SK-N-SH (cell line): Measurements from ENCODE around the gene DTNA. TPM values are rescaled to one million over a fixed set of nuclear protein-coding genes. Genes with fewer than 3 reads are reported as not detected.
"Not testable (repeated sequence)": the region's sequence is repeated elsewhere in the genome, so short reads cannot be mapped to it uniquely, and the experiment has no call there.

Source experiments
- CTCF ChIA-PET: fragments of 300-600, 350-600 bp; formaldehyde crosslinking; extraction: SDS; loops from one replicate; lab custom pipeline; 2021; lab: Yijun Ruan, JAX
- POLR2A ChIA-PET: fragments of 350-600 bp; sonication (Branson Sonifier 250); formaldehyde crosslinking; extraction: SDS; loops from one replicate; lab custom pipeline; 2020; ENCODE audit warnings: antibody characterized with exemption, inconsistent platforms; lab: Yijun Ruan, JAX
- DNase-seq: peaks from one replicate; pipeline ENCODE4 v3.0.0; 2012
- H2AFZ ChIP-seq: fragments of 200-600 bp; sonication (generic); 2 replicates; pipeline ENCODE4 v1.8.1; 2016; ENCODE audit warnings: antibody characterized with exemption, mild to moderate bottlenecking, low read depth
- H3F3A ChIP-seq: fragments of 200-600 bp; sonication (generic); replicated peaks from 2 replicates; pipeline ENCODE3; 2016; ENCODE audit warnings: antibody characterized with exemption, mild to moderate bottlenecking; ENCODE audit not compliant: insufficient read depth
- H3K27ac ChIP-seq, 2 experiments: fragments of 200-500 bp in 1 of 2; fragments of 200-600 bp in 1 of 2; sonication (Bioruptor generic) in 1 of 2; sonication (generic), shearing (Covaris generic) in 1 of 2; 2 replicates each; pipeline versions ENCODE4 v1.5.1 to v1.6.1; 2014 to 2016; ENCODE audit warnings: low read depth in 2 of 2, inconsistent platforms in 1 of 2, low read length in 1 of 2, mild to moderate bottlenecking in 1 of 2, mixed read lengths in 1 of 2
- H3K27me3 ChIP-seq: fragments of 200-600 bp; sonication (generic), shearing (Covaris generic); 2 replicates; pipeline ENCODE4 v1.6.1; 2016; ENCODE audit warnings: mixed run types; ENCODE audit not compliant: insufficient read depth
- H3K36me3 ChIP-seq, 2 experiments: fragments of 200-500 bp in 1 of 2; fragments of 200-600 bp in 1 of 2; sonication (Bioruptor generic) in 1 of 2; sonication (generic) in 1 of 2; replicated peaks in 1 of 2; 2 replicates each; pipeline versions ENCODE3 to v1.5.1; 2014 to 2016; ENCODE audit warnings: low read length in 1 of 2, mild to moderate bottlenecking in 1 of 2; ENCODE audit not compliant: insufficient read depth in 2 of 2, control insufficient read depth in 1 of 2
- H3K4me1 ChIP-seq, 2 experiments: fragments of 200-500 bp in 1 of 2; fragments of 200-600 bp in 1 of 2; sonication (Bioruptor generic) in 1 of 2; sonication (generic), shearing (Covaris generic) in 1 of 2; 2 replicates each; pipeline versions ENCODE4 v1.5.1 to v1.6.1; 2014 to 2016; ENCODE audit warnings: low read depth in 1 of 2, low read length in 1 of 2, mixed run types in 1 of 2; ENCODE audit not compliant: insufficient read depth in 2 of 2, control insufficient read depth in 1 of 2
- H3K4me2 ChIP-seq: fragments of 200-600 bp; sonication (generic), shearing (Covaris generic); 2 replicates; pipeline ENCODE4 v1.6.1; 2017; ENCODE audit warnings: mixed run types
- H3K4me3 ChIP-seq, 2 experiments: fragments of 200-500 bp in 1 of 2; fragments of 200-600 bp in 1 of 2; sonication (Bioruptor generic) in 1 of 2; sonication (generic), shearing (Covaris generic) in 1 of 2; 2 replicates each; pipeline versions ENCODE4 v1.5.1 to v1.8.1; 2014 to 2016; ENCODE audit warnings: low read depth in 2 of 2, inconsistent platforms in 1 of 2, low read length in 1 of 2, mild to moderate bottlenecking in 1 of 2, mixed read lengths in 1 of 2, moderate library complexity in 1 of 2
- H3K79me2 ChIP-seq: fragments of 200-600 bp; sonication (generic); 2 replicates; pipeline ENCODE4 v1.8.1; 2017; ENCODE audit warnings: mild to moderate bottlenecking; ENCODE audit not compliant: insufficient read depth
- H3K9ac ChIP-seq: fragments of 200-600 bp; sonication (generic); 2 replicates; pipeline ENCODE4 v1.6.1; 2017; ENCODE audit warnings: mixed run types
- H3K9me2 ChIP-seq: fragments of 200-600 bp; sonication (generic); 2 replicates; pipeline ENCODE4 v1.6.1; 2017; ENCODE audit warnings: mixed run types
- H3K9me3 ChIP-seq: fragments of 200-600 bp; sonication (generic); 2 replicates; pipeline ENCODE4 v1.6.1; 2017; ENCODE audit warnings: mixed run types, mild to moderate bottlenecking, moderate library complexity
- H4K20me1 ChIP-seq: fragments of 200-600 bp; sonication (generic); 2 replicates; pipeline ENCODE4 v1.6.1; 2017; ENCODE audit warnings: mild to moderate bottlenecking, mixed run types; ENCODE audit not compliant: insufficient read depth
- CHD2 ChIP-seq: fragments of 150-350 bp; IDR thresholded peaks from 2 replicates; pipeline ENCODE4 v1.6.1; 2018; ENCODE audit warnings: low read length; ENCODE audit not compliant: partially characterized antibody
- GABPA ChIP-seq: IDR thresholded peaks from 2 replicates; pipeline ENCODE4 v1.4.0; 2012; ENCODE audit warnings: low read depth, mild to moderate bottlenecking
- GATA2 ChIP-seq: sonication (generic); formaldehyde crosslinking; IDR thresholded peaks from 2 replicates; pipeline ENCODE4 v1.5.0; 2020; ENCODE audit warnings: mild to moderate bottlenecking, missing genetic modification reagents
- IRF3 ChIP-seq: fragments of 150-350 bp; IDR thresholded peaks from 2 replicates; pipeline ENCODE4 v1.6.1; 2016; ENCODE audit warnings: mild to moderate bottlenecking, low read depth, low read length
- MEF2A ChIP-seq: IDR thresholded peaks from 2 replicates; pipeline ENCODE4 v1.4.0; 2012; ENCODE audit warnings: low read depth, borderline replicate concordance
- PBX3 ChIP-seq: IDR thresholded peaks from 2 replicates; pipeline ENCODE4; 2012
- SIN3A ChIP-seq: IDR thresholded peaks from 2 replicates; pipeline ENCODE4 v1.6.1; 2012; ENCODE audit warnings: low read depth, mild to moderate bottlenecking, low read length, moderate library complexity, borderline replicate concordance
- TAF1 ChIP-seq: IDR thresholded peaks from 2 replicates; pipeline ENCODE4 v1.6.1; 2012; ENCODE audit warnings: low read depth, mild to moderate bottlenecking, low read length, moderate library complexity, borderline replicate concordance
- TCF12 ChIP-seq: IDR thresholded peaks from 2 replicates; pipeline ENCODE4 v1.4.0; 2012
- YY1 ChIP-seq: IDR thresholded peaks from 2 replicates; pipeline ENCODE4 v1.4.0; 2012; ENCODE audit warnings: low read depth, mild to moderate bottlenecking
- WGBS: methylation state at CpG from one replicate; pipeline ENCODE4 v1.1.6; 2017; ENCODE audit warnings: low lambda C conversion rate; 5-methylcytosine and 5-hydroxymethylcytosine counted together
- polyA plus RNA-seq, 3 experiments: library from polyadenylated mRNA; depleted of rRNA; stranded (reverse); fragments of >200 nt; gene quantifications; 2 replicates each; pipeline ENCODE4 v1.2.3, GENCODE V29; 2012

Gene DTNA
- polyA plus RNA-seq, 1 of the 3 experiments (the other 2 are of a cell fraction): 7.9 TPM

DNA sequence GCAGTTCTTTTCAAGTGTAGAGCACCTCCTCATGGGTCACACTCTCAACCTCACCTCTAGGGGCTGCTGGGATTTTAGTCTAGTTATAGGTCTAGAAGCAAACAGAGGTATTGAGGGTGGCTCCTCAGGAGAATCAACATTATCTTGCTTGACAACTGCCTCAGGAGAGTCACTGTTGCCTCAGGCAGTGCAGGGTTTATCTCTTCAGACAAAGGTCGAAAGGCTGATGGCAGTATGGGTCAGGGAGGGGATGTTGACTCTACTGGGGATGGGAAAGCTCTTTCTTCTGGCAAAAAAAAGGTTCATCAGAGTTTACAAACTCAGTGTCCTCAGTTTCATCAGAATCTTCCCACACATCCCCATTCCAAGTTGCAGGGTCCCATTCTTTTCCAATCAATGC, 24.0 kb downstream of the DTNA start:
- no peak for DNase-seq
- Histone ChIP-seq H3K79me2 (no peaks in the 10 kb centered on the region), H3K27ac (no peak overlapping the region), H4K20me1 (no peaks in the 10 kb centered on the region), H3F3A (no peaks in the 10 kb centered on the region), H3K9me2 (no peaks in the 10 kb centered on the region), H3K36me3 (no peaks in the 10 kb centered on the region), H3K4me1 (peaks cover 3 to 6% of the 10 kb centered on the region in 2 experiments; a peak in 2 of 4 replicates), H3K4me2 (no peak overlapping the region), H3K9ac (no peak overlapping the region), H3K9me3 (no peaks in the 10 kb centered on the region), H3K4me3 (no peak overlapping the region), H3K27me3 (no peaks in the 10 kb centered on the region), H2AFZ (no peak overlapping the region)
- TF ChIP-seq YY1 (no peak), SIN3A (no peak), CHD2 (no peak), TCF12 (no peak), TAF1 (no peak), GABPA (no peak), IRF3 (no peak), MEF2A (no peak)
- ChIA-PET POLR2A (no interaction called here), CTCF (interaction anchor here (1.1 kb wide), 1 partner anchor 381 kb away, joined by 3 read pairs; no protein-coding TSS in a partner anchor)
- WGBS: 11% methylated on average over 1 of the region's 1 CpG

DNA sequence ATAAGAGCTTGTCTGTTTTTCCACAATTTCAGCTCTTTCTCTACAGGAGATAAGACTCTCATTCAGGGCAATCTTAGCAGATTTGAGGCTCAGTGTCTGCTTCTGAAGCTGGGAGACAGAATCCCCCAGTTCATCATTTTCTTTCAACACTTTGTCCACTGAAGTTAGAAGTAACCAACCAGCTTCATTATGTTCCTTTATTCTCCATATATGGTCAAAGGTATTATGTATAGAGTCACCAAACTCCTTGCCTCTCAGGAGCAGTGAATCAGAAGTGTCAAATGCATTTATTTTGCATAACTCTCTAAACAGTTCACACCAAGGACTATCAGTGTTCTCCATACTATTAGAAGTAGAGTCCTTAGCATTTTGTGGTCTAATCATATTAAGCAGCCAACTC, 24.4 kb downstream of the DTNA start:
- H3K79me2 ChIP-seq, H3K4me2 ChIP-seq, H3F3A ChIP-seq, POLR2A ChIA-PET, H3K9me3 ChIP-seq, H3K27me3 ChIP-seq, H3K36me3 ChIP-seq, H3K4me1 ChIP-seq, DNase-seq, H3K4me3 ChIP-seq, H4K20me1 ChIP-seq, H3K27ac ChIP-seq, H2AFZ ChIP-seq, H3K9ac ChIP-seq, H3K9me2 ChIP-seq: not testable (repeated sequence)
- CTCF ChIA-PET: interaction anchor here (1.1 kb wide), 1 partner anchor 382 kb away, joined by 3 read pairs; no protein-coding TSS in a partner anchor

DNA sequence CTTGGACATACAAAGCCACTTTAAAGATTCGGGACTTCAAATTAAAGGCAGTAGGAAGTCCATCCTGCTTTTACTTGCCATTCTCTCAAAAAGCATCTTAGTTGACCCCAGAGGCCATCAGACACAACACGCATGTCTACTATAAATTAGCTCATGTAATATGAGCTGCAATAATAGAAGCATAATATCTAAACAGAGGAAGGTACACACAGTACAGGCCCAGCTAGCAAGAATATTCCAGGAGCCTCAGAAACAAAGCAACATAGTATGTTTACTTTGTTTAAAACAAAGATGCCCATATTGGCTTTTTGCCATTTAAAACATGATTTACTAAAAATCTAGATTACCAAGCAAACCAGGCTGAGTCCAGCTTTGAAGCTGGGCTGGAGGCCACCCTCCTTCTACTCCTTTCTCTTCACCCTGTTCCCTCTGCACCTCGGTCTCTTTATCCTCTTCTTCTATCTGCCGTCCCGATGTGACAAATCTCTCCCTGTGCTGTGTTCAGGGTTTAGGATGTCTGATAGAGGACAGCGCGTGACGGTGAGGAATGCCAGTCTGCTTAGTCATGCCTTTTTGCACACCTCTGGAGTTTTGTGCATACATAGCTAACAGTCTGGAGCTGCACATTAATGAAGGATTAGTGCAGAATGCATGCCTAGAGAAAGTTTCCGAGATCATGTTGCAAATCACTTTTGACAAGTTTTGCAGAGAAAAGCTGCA, 28.2 kb downstream of the DTNA start:
- Histone ChIP-seq H3K27me3 (no peaks in the 10 kb centered on the region), H3K4me3 (no peak overlapping the region), H3K79me2 (no peaks in the 10 kb centered on the region), H3K9me2 (no peaks in the 10 kb centered on the region), H3K27ac (no peak overlapping the region), H2AFZ (no peak overlapping the region), H3K36me3 (no peaks in the 10 kb centered on the region)
- 71% methylated on average over 9 of the region's 9 CpGs for WGBS
- DNase-seq: no peak
- peak; percentile 35; the same call in 1 of the 2 replicates for TF ChIP-seq PBX3
- TF ChIP-seq GATA2 (CRISPR knock-in tag): no peak
- no peak for TF ChIP-seq GABPA
- TF ChIP-seq, all 33 proteins: peak for 1
- no peaks in the 10 kb centered on the region for H4K20me1 ChIP-seq
- CTCF ChIA-PET: no interaction called here
- H3K9me3 ChIP-seq: no peaks in the 10 kb centered on the region
- POLR2A ChIA-PET: no interaction called here
- H3K4me2 ChIP-seq: peak overlapping the region; percentile 48; the same call in 1 of the 2 replicates
- no peak overlapping the region for H3K9ac ChIP-seq
- no peaks in the 10 kb centered on the region for H3F3A ChIP-seq
- peaks cover 3 to 6% of the 10 kb centered on the region in 2 experiments; a peak in 2 of 4 replicates for H3K4me1 ChIP-seq
